ENCODE data around the gene RALA.

DNA sequence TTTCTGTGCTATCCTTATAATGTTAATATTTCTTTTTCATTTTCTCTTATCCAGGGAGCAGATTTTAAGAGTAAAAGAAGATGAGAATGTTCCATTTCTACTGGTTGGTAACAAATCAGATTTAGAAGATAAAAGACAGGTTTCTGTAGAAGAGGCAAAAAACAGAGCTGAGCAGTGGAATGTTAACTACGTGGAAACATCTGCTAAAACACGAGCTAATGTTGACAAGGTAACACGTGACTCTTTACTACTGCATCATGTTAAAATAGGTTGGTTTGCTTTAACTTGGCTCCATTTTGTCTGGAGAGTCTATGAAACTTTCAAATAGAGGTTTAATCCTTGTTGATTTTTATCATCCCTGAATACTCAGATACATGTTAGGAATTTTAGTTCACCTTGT, 73.3 kb downstream of the RALA start:
- TF ChIP-seq POLR2A (IDR thresholded peaks at IDR 0.05) (no peak), POLR2AphosphoS5 (IDR thresholded peaks at IDR 0.05) (no peak)
- TF ChIP-seq, protein P1, sequence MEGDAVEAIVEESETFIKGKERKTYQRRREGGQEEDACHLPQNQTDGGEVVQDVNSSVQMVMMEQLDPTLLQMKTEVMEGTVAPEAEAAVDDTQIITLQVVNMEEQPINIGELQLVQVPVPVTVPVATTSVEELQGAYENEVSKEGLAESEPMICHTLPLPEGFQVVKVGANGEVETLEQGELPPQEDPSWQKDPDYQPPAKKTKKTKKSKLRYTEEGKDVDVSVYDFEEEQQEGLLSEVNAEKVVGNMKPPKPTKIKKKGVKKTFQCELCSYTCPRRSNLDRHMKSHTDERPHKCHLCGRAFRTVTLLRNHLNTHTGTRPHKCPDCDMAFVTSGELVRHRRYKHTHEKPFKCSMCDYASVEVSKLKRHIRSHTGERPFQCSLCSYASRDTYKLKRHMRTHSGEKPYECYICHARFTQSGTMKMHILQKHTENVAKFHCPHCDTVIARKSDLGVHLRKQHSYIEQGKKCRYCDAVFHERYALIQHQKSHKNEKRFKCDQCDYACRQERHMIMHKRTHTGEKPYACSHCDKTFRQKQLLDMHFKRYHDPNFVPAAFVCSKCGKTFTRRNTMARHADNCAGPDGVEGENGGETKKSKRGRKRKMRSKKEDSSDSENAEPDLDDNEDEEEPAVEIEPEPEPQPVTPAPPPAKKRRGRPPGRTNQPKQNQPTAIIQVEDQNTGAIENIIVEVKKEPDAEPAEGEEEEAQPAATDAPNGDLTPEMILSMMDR (IDR thresholded peaks at IDR 0.05 in 8 of 11, conservative IDR thresholded peaks at IDR 0.05 in 3 of 11): no peak
